GM21529 (cell line): Measurements from ENCODE around the gene MDM2.
A peak's percentile ranks its signal among the peaks of the same experiment; 100 is the strongest.

Experiments used
- ATAC-seq: cut with Tn5 transposase; IDR thresholded peaks from one replicate; pipeline ENCODE4 v1.9.1; 2021; ENCODE audit not compliant: unreplicated experiment

The MDM2 gene

DNA sequence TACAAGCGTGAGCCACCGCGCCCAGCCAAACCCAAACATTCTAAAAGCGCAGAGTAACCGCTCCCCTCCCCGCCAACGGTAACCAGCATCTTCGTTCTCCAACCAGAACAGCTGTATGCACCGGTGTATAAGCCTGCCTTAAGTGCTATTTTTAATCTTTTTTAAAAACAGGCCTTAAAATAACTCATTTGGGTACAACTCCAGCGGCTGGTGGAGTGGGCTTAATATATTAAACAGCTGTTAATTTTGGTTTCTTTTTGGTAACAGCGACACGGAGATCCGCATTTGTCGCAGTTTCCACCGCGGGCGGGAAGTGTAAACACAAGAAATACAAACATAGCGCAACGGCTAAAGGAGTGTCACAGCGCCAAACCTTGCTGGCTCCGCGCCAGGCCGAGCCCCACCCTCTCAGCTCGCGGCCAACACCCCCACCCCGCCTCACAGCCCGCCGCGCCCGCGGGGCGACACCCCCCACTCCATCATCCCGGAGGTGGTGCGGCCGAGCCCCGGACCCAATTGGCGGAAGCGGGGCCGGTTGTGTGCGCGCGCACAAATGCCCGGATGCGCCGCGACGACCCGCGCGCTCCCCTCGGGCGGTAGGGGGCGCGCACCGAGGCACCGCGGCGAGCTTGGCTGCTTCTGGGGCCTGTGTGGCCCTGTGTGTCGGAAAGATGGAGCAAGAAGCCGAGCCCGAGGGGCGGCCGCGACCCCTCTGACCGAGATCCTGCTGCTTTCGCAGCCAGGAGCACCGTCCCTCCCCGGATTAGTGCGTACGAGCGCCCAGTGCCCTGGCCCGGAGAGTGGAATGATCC lies at the start of gene MDM2:
Gene MDM2, plus strand, starts transcription at position 602 of the 812 bp plus-strand sequence. CDS start 301 bp downstream, outside the sequence.
- peak; percentile 74 for ATAC-seq

GRCh38 chr12:68759852-68760251 lies 48.1 kb upstream of the MDM2 start:
- ATAC-seq = no peak

DNA sequence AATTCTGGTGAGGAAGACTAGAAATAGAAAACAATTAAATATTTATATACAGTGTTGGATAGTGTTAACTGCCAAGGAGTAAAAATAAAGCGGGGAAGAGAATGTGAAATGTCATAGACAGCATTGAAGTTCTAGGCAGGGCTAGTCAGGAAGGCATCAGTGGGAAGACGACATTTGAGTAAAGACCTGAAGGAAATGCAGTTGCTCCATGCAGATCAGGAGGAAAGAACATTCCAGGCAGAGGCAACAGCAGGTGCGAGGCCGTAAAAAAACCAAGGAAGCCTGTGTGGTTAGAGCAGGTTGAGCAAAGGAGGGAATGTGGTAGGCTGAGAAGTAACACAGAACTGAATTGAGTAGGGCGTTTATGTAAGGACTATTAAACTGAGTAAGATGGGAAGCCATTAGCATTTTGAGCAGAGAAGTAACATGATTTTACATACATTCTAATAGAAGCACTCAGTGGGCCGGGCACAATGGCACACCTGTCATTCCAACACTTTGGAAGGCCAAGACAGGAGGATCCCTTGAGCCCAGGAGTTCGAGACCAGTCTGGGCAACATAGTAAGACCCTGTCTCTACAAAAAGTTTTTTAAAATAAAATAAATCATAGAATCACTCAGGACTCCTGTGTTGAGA lies 47.1 kb upstream of the MDM2 start:
- ATAC-seq = no peak

DNA sequence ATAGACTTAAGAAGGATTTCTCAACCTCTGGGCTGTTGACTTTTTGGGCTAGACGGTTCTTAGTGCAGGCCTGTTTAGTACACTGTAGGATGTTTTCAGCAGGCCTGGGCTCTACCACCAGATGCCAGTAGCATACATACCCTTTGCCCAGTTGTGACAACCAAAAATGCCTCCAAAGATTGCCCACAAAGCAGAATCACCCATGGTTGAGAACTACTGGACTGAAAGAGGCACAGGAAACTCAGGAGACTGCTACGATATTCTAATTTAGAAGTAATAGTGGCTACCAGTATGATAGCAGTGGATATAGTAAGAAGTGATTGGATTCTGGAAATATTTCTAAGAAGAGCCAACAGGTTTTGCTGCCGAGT lies 46.5 kb upstream of the MDM2 start:
- no peak for ATAC-seq

GRCh38 chr12:68761901-68762630 lies 45.9 kb upstream of the MDM2 start:
- no peak for ATAC-seq

- no peak for ATAC-seq
These were observed 45.3 kb upstream of the MDM2 start for GRCh38 chr12:68762691-68763090.

DNA sequence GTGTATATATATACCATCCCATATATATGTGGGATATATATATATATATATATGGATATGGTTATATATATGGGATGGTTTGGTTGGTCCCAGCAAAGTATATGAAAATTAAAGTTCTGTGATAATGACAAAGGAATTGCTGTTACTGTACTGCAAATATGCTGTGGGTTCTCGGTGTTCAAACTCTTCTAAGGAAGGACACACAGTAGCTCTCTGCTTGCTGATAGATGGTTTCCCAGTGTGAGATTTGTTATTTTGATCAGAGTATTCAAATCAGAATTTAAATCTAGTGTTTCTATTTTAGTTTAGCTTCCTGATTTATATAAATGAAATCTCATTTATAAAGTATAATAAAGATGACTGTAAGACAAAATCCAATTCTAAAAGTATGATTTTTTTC lies 42.3 kb upstream of the MDM2 start:
- ATAC-seq = no peak

DNA sequence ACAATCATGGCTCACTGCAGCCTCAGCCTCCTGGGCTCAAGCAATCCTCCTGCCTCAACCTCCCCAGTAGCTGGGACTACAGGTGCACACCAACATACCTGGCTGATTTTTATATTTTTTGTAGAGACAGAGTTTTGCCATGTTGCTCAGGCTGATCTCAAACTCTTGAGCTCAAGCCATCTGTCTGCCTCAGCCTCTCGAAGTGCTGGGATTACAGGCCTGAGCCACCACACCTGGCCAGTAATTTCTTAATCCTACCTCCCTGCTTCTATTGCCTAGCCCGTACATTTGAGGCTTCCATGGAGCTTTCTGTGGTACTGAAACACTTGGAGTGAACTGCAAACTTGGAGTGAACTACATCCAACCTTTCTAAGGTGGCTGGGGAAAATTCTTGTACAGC lies 41.3 kb upstream of the MDM2 start:
- ATAC-seq = no peak

GRCh38 chr12:68767191-68767590 lies 40.8 kb upstream of the MDM2 start:
- ATAC-seq = no peak

- no peak for ATAC-seq
These were observed 39.5 kb upstream of the MDM2 start for GRCh38 chr12:68768431-68768939.

GRCh38 chr12:68769941-68770340 lies 38.0 kb upstream of the MDM2 start:
- no peak for ATAC-seq

DNA sequence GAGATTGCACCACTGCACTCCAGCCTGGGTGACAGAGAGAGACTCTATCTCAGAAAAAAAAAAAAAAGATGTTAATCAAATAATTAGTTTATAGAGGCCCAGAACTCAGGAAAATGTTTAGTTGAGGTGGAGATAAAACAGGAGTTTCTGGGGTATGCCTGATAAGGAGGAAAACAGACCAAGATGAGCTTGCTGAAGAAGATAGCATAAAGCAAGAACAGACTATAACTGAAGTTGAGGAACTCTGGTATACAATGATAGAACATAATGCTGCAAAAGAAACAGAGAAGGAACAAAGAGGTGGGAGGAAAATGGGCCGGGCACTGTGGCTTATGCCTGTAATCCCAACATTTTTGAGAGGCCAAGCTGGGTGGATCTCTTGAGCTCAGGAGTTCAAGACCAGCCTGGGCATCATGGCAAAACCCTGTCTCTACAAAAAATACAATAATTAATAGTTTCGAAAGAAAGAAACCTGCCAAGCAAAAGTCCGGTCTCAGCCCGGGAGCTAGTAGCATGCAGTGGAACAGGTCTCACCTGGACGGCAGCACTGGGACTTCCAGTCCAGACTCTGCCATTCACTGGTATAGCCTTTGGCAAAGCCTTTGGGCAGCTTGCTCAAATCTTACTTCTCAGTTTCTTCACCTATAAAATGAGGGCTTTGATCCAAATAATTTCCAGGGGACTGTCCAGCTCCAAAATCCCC lies 36.6 kb upstream of the MDM2 start:
- ATAC-seq = no peak

GRCh38 chr12:68772714-68773113 lies 35.3 kb upstream of the MDM2 start:
- ATAC-seq = peak; percentile 65

DNA sequence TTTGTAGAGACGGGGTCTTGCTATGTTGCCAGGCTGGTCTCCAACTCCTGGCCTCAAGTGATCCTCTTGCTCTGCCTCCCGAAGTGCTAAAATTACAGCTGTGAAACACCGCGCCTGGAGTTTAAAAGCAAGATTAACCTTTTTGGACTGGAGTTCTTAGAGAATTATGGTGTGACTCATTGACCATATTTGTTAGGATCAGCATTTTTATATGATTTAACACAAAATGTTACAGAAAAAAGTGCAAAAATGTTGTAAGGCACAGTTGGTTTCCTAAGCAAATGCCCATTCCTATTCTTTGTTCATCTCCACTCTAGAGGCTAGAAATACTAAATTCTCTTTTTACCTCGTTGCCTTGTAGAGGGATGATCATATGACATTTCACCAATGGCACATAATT lies 34.4 kb upstream of the MDM2 start:
- ATAC-seq = no peak

GRCh38 chr12:68775121-68775630 lies 32.8 kb upstream of the MDM2 start:
- ATAC-seq = no peak

DNA sequence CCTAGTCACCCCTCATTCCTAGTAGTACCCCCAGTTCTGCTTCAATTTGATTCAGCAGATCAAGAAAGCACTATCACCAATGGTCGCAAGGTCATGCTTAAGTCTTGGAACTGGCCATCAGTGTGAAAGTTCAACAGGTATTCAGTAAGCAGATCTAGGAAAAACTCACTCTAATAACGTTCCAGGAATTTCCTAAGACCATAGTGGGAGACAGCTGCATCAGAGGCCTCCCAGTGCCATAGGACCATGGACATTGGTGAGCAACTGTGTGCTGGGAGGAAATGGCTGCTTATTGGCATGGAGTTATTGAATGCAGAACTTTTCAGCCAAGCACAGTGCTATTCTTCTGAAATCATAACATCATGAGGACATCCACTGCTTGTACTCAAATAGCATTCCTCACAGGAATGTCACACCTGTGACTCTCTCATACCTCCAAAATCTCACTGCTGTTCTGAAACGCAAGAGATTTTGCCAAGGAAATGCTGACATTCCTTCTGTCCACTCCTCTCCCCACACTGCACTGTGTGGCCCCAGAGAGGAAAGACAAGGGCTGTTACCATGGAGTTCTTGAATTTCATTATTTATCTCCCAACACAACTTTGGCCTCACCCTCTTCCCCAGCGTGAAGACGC lies 30.9 kb upstream of the MDM2 start:
- no peak for ATAC-seq

DNA sequence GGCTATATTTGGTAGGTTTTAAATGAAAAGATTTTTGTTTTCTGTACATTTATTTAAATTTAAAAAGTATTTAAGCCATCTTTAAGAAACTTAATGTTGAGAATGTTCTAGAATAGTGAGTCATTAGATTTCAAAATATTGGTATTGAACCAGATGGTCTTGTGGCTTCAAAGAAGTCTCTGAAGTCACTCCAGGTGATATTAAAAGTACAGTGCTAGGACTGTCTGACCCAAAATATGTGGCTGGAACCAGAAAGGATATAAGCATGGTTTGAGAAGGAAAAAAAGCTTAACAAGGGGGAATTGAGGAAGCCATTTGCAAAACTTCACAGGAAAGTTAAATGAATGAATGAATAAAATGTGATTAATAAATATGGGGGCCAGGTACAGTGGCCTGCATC lies 28.7 kb upstream of the MDM2 start:
- no peak for ATAC-seq

- no peak for ATAC-seq
These were observed 27.2 kb upstream of the MDM2 start for GRCh38 chr12:68780731-68781130.

GRCh38 chr12:68781728-68782127 lies 26.2 kb upstream of the MDM2 start:
- ATAC-seq = no peak

DNA sequence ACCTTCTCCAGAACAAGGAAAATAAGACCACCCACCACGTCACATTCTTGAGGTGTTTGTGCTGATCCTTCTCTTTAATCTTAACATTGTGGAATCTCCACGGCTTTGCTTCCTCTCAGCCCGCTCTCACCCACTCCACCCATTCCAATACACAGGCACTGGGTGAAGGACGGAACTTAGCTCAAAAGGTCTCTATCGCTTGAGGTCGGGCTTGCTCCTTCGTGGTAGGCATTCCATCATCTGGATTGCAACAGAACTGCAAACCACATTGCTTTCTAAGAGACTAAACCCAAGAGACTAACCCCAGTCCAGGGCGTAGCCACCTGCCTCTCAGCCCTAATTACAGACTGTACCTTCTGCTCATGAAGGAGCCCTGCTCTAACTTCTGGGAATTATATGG lies 24.0 kb upstream of the MDM2 start:
- ATAC-seq = no peak
